HPDE6-E6E7 (cell line): ENCODE measurements around the gene UBB.
A peak's percentile ranks its signal among the peaks of the same experiment; 100 is the strongest.

ENCODE experiments used
- DNase-seq: peaks from one replicate; pipeline ENCODE4 v3.0.0; 2011; ENCODE audit warnings: missing footprints; ENCODE audit errors: extremely low spot score

The UBB gene

DNA sequence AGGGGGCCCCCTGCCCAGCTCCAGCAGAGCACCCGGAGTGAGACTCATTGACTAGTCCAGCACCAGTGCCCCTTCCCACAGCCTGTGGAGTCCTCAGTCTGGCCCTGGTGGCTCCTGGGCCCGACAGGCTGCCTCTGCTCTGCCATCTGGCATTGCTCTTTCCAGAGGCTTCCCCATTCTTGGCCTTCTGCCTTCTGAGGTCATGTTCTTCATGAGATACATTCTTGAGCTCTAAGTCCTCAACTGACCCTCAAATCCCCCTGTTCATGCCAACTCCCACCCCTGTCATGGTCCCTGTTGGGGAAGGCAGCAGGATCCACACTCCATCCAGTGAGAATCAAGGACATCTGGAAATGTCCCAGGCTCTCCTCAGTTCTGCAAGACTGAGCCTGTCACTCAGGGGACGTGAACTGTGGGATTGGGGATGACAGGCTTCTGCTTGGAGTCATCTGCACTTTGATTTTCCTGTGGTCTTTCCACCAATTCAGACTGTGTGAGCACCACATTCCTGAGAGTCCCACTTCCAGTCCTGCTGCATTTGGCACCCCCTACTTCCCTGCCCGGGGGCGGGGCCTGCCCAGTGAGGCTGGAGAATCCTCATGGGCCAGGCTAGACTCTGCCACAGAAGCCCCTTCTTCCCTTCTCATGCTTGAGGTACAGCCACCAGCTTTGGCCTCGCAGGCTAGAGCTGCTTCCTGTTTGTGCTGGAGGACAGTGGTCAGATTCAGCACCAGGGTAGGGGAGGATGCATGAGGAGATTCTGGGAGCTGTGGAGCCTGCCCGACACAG is 37.2 kb downstream of the UBB start:
- no peak for DNase-seq

DNA sequence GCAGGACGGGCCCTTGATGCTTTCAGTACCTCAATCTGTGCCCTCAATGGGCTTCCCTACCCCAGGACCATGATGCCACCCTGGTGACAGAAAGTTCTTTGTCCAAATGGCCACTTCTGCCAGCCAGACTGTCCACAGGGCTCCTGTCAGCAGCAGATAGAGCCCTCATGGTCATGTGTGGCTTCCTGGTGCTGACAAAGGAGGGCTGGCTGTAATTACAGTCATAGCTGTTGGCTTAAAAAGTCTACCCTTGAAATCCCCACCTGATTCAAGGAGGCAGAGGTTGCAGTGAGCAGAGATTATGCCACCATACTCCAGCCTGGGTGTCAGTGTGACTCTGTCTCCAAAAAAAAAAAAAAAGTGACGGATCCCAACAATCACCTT is 37.8 kb downstream of the UBB start:
- DNase-seq, result no peak

DNA sequence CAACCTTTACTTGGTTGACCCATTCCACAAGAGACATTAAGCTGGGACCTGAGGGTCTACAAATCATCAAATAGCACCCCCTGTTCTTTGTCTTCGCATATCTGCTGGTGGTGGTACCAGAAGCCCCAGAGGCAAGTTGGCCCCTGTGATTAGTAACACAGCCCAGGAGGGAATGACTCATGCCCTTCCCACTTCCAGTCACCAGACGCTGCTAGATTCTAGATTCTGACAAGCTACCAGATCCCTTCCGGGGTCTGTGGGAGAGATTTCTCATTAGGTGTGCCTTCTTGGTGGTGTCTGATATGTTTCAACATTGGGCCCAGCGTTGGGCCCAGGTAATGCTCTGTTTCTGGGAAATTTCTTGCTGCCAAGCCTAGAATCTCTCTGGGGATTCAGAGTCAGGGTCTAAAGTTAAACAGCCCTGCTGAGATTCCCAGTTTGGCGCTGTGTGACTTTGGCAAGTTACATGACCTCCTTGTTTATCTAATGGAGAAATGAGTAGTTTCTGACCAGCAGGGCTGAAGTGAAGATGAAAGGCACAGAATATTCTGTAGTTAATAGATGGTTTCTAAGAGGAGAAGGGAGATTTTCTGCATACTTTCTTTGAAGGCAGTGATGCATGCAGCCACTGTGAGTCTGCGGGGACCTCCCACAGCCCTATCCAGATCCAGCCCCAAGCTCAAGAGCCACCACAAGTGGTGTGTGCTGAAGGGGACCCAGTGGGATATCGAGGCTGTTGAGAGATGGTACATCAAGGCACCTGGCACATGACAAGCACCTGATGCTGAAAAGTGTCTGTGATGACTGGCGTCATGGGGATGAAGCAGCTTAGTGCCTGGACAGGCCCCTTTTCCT is 38.4 kb downstream of the UBB start:
- peak; percentile 90 for DNase-seq

DNA sequence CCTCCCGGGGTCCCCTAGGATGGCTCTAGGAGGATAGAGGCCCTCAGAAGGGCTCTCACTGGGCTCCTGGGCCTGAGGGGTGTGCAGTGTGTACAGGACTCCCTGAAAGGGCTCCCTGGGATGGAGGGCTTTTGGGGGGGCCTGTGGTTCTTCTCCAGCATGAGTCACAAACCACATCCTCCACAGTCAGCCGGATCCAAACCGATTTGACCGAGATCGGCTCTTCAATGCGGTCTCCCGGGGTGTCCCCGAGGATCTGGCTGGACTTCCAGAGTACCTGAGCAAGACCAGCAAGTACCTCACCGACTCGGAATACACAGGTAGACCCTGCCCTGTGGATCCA is 39.0 kb downstream of the UBB start:
- DNase-seq, result no peak

DNA sequence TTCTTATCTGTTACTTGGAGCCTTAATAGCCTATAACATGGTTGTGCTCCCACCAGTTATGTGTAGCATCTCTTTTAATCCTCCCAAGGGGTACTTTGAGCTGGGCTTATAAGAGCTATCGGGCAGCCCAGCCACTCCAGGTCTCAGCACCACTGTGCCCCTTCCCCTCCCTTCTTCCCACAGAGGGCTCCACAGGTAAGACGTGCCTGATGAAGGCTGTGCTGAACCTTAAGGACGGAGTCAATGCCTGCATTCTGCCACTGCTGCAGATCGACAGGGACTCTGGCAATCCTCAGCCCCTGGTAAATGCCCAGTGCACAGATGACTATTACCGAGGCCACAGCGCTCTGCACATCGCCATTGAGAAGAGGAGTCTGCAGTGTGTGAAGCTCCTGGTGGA is 41.5 kb downstream of the UBB start:
- no peak for DNase-seq

DNA sequence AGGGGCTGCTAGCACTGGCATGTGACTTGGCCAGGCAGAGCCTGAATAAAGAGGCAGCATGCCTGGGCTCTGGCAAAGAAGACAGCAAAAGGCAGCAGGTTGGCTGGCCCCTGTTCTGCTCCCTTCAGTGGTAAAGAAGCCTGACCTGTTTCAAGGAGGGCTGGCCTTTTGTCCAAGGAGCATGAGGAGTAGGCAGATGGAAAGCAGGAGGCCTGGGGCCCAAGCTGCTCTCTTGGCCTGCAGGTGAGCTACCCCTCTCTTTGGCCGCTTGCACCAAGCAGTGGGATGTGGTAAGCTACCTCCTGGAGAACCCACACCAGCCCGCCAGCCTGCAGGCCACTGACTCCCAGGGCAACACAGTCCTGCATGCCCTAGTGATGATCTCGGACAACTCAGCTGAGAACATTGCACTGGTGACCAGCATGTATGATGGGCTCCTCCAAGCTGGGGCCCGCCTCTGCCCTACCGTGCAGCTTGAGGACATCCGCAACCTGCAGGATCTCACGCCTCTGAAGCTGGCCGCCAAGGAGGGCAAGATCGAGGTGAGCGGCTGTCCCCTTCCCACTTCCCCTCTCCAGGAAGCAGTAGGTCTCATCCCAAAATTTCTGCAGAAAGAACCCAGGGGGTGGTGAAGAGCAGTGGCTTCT is 42.5 kb downstream of the UBB start:
- DNase-seq, result no peak

DNA sequence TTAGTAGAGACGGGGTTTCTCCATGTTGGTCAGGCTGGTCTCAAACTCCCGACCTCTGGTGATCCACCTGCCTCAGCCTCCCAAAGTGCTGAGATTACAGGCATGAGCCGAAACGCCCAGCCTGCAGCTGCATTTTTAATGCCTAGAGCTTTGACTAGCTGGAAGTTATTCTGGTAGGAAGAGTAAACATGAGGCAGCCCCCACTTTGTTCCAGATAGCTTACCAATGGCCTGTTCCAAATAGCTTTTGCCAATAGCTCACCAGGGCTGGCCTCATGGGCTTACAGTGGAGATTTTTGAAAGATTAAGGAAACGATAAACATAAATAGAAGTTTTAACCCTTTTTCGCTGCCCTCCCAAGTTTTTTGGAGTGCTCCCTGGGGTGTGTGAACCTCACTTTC is 44.3 kb downstream of the UBB start:
- DNase-seq, result no peak

DNA sequence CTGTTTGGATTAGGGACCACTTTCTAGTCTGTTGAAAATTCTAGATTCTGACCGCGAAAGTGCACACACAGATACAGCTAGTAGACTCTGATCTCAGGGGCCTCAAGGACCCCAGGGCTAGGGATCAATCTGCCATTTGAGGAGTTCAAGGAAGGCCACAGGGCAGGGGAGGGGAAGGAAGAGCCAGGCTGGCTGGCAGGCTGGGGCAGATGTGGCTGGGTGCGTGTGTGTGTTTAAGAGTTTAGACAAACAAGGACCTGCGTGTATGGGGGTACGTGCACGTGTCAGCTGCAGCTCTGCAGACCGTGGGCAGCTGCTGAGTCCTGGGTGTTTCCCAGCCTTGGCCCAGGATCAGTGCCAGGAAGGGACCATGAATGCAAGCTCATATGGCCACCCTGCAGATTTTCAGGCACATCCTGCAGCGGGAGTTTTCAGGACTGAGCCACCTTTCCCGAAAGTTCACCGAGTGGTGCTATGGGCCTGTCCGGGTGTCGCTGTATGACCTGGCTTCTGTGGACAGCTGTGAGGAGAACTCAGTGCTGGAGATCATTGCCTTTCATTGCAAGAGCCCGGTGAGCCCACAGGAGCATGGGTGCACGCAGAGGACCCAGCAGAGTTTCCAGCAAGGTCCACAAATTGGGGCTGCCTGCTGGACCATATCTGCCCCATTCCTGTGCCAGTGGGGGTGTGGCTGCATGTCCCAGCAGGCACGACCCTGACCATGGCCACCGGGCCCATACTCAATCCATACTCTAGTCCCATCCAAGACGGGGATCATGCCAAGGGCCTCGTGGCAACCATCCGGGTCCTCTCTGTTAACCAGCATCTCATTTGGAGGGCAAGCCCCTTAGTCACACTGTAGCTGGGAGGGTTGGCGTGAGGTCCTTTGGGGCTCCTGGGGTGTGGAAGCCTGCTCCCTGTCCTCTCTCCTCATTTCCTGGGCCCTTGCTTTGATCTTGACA is 45.1 kb downstream of the UBB start:
- DNase-seq, result no peak

DNA sequence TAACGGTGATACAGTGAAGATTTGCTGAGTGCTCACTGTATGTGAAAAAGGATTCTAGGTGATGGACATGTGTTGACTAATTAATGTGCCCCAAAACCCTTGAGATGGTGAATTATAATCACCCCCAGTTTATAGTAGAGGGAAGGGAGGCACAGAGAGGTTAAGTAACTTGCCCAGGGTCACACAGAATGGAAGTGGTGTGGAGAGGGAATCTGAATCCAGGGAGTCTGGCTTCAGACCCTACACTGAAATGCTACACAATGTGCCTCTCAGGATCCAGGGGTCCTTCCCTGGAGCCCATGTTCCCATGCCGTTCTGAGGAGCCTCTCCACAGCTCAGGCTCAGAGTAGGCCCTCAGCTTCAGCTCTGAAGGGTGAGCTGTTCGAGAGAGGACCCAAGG is 46.1 kb downstream of the UBB start:
- no peak for DNase-seq

DNA sequence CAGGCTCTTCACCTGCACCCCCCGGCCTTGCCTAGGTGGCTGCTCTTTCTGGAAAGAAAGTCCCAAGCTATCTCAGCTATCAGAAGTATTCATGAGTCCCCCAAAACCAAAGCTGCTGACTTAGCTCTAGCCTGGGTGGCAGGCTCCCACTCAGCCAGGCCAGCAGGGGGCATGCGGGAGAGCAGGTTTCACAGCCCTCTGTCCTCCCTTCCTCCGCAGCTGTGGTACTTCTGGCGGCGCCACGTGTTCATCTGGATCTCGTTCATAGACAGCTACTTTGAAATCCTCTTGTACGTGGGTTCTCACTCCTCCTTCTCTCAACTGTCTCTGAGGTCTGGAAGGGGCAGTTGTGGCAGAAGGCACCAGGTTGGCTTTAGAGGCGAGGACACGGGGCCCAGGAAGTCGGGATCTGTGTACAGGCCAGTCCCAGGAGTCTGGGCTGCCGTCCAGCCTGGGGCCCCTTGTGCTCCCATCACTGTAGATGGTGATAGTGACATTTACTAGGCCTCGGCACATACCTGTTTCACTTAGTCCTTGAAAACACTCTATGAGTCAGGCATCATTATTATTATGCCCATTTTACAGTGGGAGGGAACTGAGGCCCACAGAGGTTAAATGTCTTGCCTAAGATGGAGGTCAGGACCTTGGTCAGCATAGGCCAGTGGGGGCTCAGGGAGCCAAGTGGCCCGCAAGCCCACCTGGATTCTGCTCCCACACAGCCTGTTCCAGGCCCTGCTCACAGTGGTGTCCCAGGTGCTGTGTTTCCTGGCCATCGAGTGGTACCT is 47.4 kb downstream of the UBB start:
- no peak for DNase-seq

DNA sequence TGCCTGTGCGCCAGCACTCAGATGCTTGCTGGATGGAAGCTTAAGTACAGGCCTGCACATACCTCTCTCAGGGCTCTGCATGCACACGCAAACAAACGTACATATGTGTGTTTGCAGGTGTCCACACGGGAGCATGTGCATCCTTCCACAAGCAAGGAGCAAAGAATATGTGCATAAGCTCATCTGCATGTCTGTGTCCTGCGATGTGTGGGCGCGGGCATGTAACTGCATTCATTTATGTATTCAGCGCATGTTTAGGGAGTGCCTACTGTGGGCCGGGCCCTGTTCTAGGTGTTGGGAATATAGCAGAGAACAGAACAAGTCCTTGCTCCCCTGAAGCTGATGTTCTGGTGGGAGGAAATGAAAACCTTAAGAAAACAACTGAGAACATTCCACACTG is 48.2 kb downstream of the UBB start:
- DNase-seq, result no peak

DNA sequence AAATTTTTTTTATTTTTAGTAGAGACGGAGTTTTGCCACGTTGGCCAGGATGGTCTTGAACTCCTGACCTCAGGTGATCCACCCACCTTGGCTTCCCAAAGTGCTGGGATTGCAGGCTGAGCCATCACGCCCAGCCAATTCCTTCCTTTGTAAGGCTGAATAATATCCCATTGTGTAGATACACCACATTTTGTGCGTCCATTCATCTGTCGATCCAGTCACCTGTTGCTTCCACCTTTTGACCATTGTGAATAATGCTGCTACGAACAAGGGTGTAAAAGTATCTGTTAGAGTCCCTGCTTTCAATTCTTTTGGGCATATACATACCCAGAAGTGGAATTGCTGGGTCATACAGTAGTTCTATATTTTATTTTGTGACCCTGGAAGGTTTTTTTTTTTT is 49.8 kb downstream of the UBB start:
- DNase-seq, result no peak

DNA sequence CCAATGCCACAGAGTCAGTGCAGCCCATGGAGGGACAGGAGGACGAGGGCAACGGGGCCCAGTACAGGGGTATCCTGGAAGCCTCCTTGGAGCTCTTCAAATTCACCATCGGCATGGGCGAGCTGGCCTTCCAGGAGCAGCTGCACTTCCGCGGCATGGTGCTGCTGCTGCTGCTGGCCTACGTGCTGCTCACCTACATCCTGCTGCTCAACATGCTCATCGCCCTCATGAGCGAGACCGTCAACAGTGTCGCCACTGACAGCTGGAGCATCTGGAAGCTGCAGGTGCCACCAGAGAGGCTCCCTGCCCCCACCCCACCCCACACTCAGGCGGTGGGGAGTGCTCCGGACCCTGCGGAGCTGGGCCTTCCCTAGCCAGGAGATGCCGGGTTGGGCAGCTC is 51.1 kb downstream of the UBB start:
- DNase-seq, result no peak
